GM12892 (cell line): ENCODE measurements around the gene CDON.

Experiments
- POLR2A ChIP-seq: IDR thresholded peaks from 2 replicates; pipeline ENCODE4 v1.6.1; 2011; ENCODE audit warnings: low read depth, low read length, control low read depth
- TAF1 ChIP-seq: IDR thresholded peaks from 2 replicates; pipeline ENCODE4 v1.6.1; 2011; ENCODE audit warnings: low read depth, mild to moderate bottlenecking, control low read depth, low read length, borderline replicate concordance

GRCh38 chr11:125943661-125944349 lies 118.9 kb downstream of the CDON start:
- TF ChIP-seq POLR2A (no peak), TAF1 (no peak)
